HEK293T (cell line): ENCODE measurements around the gene GARRE1.

Source experiments
- ARNT ChIP-seq: fragments of 450-650 bp; IDR thresholded peaks from 2 replicates; pipeline ENCODE4 v1.6.1; 2017; ENCODE audit warnings: mild to moderate bottlenecking
- BHLHE40 ChIP-seq: fragments of 450-650 bp; IDR thresholded peaks from 2 replicates; pipeline ENCODE4 v1.6.1; 2016; ENCODE audit warnings: mild to moderate bottlenecking, moderate library complexity, borderline replicate concordance
- CTBP1 ChIP-seq: fragments of 450-650 bp; IDR thresholded peaks from 2 replicates; pipeline ENCODE4 v1.6.1; 2016; ENCODE audit warnings: borderline replicate concordance
- ELF4 ChIP-seq: fragments of 450-650 bp; IDR thresholded peaks from 2 replicates; pipeline ENCODE4 v1.6.1; 2017; ENCODE audit warnings: antibody characterized with exemption
- FOXA1 ChIP-seq: fragments of 450-650 bp; IDR thresholded peaks from 2 replicates; pipeline ENCODE4 v1.6.1; 2016; ENCODE audit warnings: mild to moderate bottlenecking
- FOXK2 ChIP-seq: fragments of 450-650 bp; IDR thresholded peaks from 2 replicates; pipeline ENCODE4 v1.6.1; 2016; ENCODE audit warnings: mild to moderate bottlenecking
- FOXM1 ChIP-seq: fragments of 450-650 bp; IDR thresholded peaks from 2 replicates; pipeline ENCODE4 v1.6.1; 2017; ENCODE audit warnings: mild to moderate bottlenecking, borderline replicate concordance
- HDGF ChIP-seq: fragments of 450-650 bp; IDR thresholded peaks from 2 replicates; pipeline ENCODE4 v1.6.1; 2017; ENCODE audit warnings: antibody characterized with exemption, borderline replicate concordance
- L3MBTL2 ChIP-seq: fragments of 450-650 bp; conservative IDR thresholded peaks from 2 replicates; pipeline ENCODE4 v1.6.1; 2016; ENCODE audit warnings: mild to moderate bottlenecking
- NFRKB ChIP-seq: fragments of 450-650 bp; IDR thresholded peaks from 2 replicates; pipeline ENCODE4 v1.6.1; 2016; ENCODE audit warnings: mild to moderate bottlenecking, moderate library complexity
- SP1 ChIP-seq: fragments of 450-650 bp; IDR thresholded peaks from 2 replicates; pipeline ENCODE4 v1.6.1; 2017
- SUZ12 ChIP-seq: fragments of 450-650 bp; IDR thresholded peaks from 2 replicates; pipeline ENCODE4 v1.6.1; 2016; ENCODE audit warnings: mild to moderate bottlenecking

GRCh38 chr19:34246340-34246739, 8.0 kb upstream of the GARRE1 start:
- TF ChIP-seq FOXA1 (no peak), SP1 (no peak), BHLHE40 (no peak), FOXK2 (no peak), SUZ12 (no peak), ELF4 (no peak), FOXM1 (no peak), HDGF (no peak), L3MBTL2 (no peak), NFRKB (no peak), CTBP1 (no peak), ARNT (no peak)
